ENCODE data around the gene DMGDH.

- TF ChIP-seq, protein P1, sequence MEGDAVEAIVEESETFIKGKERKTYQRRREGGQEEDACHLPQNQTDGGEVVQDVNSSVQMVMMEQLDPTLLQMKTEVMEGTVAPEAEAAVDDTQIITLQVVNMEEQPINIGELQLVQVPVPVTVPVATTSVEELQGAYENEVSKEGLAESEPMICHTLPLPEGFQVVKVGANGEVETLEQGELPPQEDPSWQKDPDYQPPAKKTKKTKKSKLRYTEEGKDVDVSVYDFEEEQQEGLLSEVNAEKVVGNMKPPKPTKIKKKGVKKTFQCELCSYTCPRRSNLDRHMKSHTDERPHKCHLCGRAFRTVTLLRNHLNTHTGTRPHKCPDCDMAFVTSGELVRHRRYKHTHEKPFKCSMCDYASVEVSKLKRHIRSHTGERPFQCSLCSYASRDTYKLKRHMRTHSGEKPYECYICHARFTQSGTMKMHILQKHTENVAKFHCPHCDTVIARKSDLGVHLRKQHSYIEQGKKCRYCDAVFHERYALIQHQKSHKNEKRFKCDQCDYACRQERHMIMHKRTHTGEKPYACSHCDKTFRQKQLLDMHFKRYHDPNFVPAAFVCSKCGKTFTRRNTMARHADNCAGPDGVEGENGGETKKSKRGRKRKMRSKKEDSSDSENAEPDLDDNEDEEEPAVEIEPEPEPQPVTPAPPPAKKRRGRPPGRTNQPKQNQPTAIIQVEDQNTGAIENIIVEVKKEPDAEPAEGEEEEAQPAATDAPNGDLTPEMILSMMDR (IDR thresholded peaks at IDR 0.05; ENCODE audit: borderline replicate concordance, extremely low read depth, low read length, poor library complexity, severe bottlenecking), result no peak
- TF ChIP-seq EZH2 (IDR thresholded peaks at IDR 0.05; ENCODE audit: borderline replicate concordance, low read depth, low read length, severe bottlenecking), result no peak
These were observed 34.2 kb downstream of the DMGDH start for GRCh38 chr5:79035237-79035636.

Measured in DND-41 (cell line).